HG03342 (cell line): ENCODE results near the gene MRNIP.
"Not testable (repeated sequence)": the region's sequence is repeated elsewhere in the genome, so short reads cannot be mapped to it uniquely, and the experiment has no call there.

Experiments used
- ATAC-seq: cut with Tn5 transposase; IDR thresholded peaks from one replicate; pipeline ENCODE4 v1.9.1; 2021; ENCODE audit warnings: mild to moderate bottlenecking, moderate library complexity; ENCODE audit not compliant: unreplicated experiment

MRNIP gene

DNA sequence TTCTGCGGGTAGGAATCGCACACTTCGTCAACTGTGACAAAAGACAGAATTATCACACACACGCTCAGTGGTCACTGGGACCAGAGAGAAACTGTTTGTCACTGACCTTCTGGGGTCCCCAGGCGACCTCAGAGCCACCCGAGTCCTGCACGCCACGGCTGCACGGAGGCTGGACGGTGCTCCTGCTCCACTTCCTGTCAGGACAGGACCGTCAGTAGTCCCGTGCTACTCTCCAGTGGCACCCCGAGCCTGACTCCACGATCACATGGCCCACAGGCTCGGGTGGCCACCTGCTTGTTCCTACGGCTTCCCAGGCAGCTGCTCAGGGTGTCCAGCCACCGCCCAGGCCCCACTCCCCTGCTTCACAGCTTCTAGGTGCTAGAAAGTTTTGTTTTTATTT is 17.9 kb downstream of the MRNIP start:
- no peak for ATAC-seq

DNA sequence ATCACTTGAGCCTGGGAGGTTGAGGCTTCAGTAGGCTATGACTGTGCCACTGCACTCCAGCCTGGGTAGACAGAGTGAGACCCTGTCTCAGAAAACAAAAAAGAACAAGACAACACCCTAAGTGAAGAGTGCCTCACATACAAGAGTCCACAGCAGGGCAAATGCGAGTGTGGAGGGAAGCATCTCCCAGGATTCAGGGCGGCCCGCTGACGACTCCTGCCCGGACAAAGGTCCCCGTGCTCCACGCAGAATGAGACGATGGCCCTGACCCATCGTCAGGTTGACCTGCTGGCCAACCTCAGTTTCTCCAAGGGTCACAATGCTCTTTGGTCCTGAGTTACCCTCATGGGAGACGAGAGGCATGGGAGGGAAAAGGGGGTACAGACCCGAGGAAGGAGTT is 18.3 kb downstream of the MRNIP start:
- no peak for ATAC-seq

DNA sequence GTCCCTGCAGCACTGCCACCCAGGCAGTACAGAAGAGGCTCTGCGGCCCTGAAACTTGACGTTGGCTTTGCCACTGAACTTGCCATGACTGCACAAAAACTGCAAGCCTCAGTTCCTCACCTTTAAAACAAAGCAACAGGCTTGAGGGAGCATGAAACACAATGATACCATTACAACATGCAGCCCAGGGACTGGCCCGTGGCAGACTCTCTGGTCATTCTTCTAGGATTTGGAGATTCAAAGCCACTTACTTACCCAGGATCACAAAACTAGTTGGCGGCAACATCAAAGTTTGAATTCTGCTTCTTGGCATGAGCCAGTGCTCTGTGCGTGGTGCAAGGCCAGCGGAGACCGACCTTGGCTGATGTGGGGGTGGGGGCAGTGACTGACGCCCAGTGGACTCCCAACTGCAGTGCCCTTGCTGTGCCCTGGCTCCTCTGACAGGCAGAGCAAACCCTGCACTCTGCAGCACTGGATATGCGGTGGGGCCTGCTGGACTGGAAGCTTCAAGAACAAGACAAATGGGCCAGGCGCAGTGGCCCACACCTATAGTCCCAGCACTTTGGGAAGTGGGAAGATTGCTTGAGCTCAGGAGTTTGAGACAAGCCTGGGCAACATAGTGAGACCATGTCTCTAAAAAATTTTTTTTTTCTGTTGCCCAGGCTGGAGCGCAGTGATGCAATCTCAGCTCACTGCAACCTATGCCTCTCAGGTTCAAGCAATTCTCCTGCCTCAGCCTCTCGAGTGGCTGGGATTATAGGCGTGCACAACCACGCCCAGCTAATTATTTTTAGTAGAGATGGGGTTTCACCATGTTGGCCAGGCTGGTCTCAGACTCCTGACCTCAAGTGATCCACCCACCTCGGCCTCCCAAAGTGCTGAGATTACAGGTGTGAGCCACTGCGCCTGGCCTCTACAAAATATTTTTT is 19.0 kb downstream of the MRNIP start:
- no peak for ATAC-seq

DNA sequence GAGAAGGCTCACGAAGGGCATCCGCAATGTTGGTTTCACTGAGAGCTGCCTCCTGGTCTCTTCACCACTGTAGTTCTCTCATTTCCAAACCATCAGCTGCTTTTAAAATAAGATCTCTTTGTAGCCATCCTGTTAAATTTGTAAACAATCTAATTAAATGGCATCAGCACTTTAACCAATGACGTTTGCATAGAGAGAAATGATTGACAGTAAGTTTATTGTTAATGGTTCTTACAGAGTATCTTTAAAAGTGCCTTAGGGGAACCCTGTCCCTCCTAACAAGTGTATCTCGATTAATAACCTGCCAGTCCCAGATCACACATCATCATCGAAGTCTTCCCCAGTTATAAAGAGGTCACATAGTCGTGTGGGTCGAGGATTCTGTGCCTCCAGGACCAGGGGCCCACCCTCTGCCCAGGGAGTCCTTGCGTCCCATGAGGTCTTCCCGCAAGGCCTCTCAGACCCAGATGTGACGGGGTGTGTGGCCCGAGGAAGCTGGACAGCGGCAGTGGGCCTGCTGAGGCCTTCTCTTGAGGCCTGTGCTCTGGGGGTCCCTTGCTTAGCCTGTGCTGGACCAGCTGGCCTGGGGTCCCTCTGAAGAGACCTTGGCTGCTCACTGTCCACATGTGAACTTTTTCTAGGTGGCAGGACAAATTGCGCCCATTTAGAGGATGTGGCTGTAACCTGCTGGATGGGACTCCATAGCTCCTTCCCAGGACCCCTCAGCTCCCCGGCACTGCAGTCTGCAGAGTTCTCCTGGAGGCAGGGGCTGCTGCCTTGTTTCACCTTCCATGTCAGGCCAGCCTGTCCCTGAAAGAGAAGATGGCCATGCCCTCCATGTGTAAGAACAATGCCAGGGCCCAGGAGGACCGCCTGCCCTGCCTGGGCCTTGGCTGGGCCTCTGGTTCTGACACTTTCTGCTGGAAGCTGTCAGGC is 21.3 kb downstream of the MRNIP start:
- no peak for ATAC-seq

DNA sequence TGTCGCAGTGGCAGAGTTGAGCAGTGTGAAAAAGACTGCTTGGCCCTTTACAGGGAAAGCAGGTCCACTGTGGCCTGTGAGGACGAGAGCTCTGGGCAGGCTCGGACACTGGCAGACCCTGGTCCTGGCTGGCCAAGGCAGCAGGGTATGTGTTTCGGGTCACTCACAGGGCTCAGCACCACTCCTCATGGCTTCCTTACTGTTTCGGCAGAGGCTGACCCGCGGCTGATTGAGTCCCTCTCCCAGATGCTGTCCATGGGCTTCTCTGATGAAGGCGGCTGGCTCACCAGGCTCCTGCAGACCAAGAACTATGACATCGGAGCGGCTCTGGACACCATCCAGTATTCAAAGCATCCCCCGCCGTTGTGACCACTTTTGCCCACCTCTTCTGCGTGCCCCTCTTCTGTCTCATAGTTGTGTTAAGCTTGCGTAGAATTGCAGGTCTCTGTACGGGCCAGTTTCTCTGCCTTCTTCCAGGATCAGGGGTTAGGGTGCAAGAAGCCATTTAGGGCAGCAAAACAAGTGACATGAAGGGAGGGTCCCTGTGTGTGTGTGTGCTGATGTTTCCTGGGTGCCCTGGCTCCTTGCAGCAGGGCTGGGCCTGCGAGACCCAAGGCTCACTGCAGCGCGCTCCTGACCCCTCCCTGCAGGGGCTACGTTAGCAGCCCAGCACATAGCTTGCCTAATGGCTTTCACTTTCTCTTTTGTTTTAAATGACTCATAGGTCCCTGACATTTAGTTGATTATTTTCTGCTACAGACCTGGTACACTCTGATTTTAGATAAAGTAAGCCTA is 22.2 kb downstream of the MRNIP start:
- peak; percentile 59 for ATAC-seq

DNA sequence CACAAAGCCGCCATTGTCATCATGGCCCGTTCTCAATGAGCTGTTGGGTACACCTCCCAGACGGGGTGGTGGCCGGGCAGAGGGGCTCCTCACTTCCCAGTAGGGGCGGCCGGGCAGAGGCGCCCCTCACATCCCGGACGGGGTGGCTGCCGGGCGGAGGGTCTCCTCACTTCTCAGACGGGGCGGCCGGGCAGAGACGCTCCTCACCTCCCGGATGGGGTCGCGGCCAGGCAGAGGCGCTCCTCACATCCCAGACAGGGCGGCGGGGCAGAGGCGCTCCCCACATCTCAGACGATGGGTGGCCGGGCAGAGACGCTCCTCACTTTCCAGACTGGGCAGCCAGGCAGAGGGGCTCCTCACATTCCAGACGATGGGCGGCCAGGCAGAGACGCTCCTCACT is 23.7 kb downstream of the MRNIP start:
- not testable (repeated sequence) for ATAC-seq

DNA sequence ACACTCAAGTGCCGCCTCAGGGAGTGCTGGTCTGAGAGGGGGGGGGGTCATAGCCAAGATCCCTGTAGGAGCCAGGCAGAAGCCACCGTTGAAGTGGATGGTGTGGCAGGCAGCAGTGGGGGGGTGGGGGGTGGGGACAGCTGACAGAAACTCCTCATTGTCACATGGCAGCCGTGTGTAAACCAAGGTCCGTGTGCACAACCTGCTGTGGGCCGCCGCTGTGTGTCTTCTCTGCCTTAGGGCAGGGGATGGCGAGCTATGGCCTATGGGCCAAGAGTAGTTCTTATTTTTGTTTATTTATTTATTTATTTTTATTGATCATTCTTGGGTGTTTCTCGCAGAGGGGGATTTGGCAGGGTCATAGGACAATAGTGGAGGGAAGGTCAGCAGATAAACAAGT is 24.5 kb downstream of the MRNIP start:
- no peak for ATAC-seq

DNA sequence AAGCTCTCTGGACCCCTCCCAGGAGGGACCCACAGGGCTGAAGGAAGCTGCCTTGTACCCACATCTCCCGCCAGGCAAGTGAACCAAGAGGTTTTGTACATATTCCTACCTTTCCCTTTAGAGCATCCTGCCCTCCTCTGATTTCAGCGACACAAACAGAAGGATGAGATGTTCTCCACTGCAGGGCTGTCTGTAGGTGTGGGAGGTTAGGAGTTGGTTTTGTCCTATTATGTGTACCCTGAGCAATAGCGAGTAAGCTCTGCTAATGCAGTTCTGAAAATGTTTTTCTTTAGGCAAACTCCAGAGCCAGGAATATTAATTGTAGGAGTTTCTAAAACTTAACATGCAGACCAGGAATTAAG is 24.9 kb downstream of the MRNIP start:
- ATAC-seq = no peak

DNA sequence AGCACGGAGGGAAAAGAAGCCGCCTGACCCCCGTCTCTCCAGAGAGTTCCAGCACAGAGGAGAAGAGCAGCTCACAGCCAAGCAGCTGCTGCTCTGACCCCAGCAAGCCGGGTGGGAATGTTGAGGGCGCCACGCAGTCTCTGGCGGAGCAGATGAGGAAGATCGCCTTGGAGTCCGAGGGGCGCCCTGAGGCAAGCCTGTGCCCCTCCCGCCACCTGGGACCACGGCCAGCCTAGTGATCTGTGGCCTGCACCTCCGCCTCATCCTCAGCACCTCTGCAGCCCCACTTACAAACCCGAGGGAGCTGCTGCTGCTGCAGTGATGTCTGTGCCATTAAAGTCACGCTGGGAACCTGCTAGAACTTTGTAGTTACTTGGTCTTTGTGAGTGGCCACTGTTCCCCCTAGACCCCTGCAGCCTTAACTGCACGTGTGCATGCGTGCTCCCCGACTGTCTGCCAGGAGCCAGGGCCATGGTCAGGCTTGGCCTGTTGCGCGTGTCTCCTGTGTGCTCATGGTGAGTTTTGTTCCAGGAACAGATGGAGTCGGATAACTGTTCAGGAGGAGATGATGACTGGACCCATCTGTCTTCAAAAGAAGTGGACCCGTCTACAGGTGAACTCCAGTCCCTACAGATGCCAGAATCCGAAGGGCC is 25.4 kb downstream of the MRNIP start:
- ATAC-seq = no peak

DNA sequence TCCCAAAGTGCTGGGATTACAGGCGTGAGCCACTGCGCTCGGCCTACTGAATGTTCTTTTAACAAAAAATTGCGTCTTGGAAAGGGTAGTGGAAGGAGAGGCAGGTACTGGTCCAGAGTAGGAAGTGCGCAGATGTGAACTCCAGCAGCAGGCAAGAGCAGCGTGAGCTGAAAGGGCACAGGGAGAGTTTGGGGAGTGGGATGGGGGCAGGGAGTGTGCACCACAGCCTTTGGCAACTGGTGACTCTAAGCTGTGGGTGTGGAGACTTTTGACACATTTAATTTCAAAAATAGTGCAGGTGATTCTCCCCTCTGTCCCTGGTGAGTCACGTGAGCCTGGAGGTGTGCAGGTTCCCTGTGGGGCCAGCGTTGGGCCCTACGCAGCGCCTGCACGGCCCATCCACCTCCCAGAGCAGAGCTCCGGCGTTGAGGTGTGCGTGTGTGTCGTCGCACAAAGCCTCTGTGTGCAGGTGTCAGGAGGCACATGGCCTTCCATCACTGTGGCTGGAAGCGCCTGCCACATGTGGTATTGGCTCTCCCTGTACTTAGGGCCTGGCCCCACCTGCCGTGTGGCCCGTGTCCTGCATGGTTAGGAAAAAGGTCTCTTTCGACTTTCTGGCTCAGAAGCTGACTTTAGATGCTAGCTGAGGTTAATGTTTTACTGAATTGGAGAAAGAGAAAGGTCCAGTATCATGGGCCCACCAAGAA is 26.4 kb downstream of the MRNIP start:
- ATAC-seq = no peak

DNA sequence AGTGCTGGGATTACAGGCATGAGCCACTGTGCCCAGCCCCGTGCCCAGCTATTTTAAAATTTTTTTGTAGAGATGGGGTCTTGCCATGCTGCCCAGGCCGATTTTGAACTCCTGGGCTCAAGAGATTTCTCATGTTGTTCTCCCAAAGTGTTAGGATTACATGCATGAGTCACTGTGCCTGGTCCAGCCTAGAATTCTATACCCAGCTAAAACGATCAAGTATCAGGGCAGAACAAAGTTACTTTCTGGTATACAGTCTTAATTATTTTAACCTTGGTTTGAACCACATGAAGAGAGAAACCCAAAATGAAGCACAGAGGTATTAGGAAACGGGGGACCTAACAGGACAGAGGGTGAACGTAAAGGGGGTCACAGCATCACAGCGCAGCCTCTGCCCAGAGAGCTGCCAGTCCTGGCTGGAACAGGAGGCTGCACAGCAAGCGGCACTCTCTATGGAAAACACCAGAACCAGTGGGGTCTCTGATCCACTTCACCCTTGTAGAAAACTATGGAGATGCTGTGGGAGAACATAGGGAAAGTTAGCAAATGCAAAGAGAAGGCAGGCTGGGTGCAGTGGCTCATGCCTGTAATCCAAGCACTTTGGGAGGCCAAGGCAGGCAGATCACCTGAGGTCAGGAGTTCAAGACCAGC is 27.7 kb downstream of the MRNIP start:
- ATAC-seq = no peak

DNA sequence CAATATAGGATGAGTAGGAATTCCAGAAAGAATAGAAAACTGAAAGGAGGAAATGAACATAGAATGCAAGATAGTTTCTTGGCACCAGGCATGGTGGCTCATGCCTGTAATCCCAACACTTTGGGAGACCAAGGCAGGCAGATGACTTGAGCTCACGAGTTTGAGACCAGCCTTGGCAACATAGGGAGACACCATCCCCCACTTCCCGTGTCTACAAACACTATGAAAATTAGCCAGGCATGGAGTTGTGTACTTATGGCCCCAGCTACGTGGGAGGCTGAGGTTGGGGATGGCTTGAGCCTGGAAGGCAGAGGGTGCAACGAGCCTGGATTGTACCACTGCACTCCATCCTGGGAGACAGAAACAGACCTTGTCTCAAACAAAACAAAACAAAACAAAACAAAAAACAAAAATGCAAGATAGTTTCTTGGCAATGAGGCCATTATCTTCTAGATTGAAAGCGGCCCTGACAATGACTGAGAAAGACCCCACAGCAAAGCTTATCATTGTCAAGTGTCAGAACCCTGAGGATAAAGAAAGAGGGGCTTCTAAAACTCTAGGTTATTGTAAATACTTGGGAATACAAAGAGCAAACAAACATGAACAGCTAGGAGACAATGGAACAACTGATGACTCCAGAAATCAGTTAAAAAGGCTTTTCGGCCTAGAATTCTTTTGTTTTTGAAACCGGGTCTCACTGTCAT is 28.7 kb downstream of the MRNIP start:
- ATAC-seq = no peak

DNA sequence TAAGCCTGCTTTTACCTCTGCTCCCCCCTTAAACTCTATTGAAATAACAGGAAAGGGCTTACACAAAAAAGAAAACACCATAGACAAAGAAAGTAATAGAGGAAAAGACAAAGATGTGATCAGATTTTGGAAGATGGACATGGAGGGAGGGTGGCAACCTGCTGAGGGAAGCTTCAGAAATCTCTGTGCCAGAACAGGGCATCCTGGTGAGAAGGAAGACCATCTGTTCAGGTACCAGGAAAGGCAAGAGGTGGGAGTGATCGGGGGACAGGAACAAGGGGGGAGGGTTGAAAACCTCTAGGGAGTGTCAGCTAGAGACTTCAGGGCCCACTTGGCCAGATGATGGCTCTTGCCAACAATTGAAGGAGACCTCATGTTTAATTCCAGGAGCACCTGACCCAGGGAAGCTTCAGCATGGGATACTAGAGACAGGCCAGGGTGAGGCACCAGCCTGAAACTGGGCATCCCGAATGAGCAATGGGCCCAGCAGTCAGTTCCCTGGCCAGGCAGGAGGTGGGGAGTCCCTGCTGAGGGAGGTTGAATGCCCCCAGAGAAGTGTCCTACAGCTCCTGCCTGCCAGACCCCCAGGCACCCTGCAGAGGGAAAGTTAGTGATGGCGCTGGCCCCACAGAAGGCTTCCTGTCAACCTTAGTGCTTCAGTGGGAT is 29.7 kb downstream of the MRNIP start:
- ATAC-seq = no peak

DNA sequence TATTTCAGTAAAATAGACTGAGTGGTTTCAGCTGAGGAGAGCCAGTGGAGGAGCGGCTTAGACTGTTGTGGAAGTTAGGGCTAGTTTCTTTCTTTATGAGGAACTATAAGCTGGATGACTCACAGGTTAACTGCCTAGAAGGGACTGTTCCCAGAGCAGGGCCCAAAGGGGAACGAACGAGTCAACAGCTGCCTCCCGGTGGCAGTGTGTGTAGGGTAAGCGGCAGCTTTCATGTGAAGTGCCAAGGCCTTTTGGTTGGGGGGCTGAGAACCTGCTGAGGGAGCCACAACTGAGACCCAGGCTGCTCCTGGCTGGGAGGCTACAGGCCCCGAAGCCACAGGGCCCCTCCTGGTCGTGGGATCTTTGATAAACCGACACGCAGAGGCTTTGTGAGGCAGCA is 30.9 kb downstream of the MRNIP start:
- ATAC-seq = no peak

DNA sequence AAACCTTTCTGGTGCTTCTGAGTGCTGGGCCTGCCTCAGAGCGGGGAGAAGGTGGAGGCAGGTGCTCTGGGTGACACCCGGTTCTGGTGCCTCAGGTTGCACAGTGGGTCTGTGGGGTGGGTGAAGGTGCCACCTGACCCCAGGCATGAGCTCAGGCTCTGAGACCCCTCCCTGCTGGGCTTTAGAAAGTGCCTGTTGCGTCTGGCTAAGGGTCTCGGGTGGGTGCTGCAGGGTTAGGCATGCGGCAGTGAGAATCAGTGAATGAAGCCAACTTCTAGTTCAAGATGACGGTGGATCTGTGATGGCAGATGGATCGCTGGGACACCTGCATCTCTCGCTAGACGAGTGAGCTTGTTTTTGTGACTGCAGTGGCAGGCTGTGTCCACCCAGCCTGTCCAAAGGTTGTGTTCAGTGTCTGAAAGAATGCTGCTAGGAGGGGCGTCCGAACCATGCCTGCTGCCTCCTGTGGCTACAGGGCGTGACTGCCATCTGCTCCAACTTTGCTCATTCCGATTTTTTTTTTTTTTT is 32.9 kb downstream of the MRNIP start:
- ATAC-seq = no peak

DNA sequence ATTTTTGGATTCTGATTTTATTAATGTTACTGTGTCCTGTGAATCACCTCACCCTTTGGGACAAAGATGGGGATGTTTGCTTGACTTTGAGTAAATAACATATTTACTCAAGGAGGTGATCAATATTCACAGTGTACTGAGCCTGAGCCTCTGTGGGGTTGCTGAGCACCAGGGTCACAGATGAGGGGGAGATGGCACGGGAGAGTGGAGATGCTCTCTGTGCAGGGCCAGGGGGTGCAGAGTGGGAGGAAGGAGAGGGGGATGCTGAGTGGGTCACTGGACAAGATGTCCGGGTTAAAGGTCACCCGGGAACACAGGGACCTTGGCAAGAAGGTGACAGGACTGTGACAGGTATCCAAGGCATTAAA is 33.9 kb downstream of the MRNIP start:
- no peak for ATAC-seq

DNA sequence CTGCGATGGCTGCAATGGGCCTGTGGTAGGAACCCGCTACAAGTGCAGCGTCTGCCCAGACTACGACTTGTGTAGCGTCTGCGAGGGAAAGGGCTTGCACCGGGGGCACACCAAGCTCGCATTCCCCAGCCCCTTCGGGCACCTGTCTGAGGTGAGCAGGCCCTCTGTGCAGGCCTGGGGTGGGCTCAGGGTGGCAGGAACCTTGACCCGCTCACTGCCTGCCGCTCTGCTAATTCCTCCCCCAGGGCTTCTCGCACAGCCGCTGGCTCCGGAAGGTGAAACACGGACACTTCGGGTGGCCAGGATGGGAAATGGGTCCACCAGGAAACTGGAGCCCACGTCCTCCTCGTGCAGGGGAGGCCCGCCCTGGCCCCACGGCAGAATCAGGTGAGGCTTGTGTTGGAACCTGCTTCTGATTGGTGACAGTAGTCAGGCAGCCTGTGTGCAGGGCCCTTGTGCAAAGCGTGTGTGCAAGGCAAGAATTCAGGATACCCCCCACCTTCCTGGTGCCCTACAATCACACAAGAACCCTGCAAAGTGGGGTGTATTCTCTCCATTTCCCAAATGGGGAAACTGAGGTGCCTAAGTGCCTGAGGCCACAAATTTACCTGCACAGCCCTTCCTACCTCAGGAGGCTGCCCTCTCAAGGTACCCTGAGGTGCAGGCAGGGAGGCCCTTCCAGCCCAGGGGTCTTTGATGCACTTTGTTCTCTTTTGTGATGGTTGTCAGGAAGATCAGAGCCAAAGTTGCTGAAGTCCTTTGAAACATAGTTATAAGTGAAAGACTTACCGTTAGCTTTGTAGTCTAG is 34.5 kb downstream of the MRNIP start:
- no peak for ATAC-seq
